CD4-positive, alpha-beta T cell treated with Interleukin-4 for 1 hour (primary cell): ENCODE data around the gene BBOX1.
"Not testable (repeated sequence)": the region's sequence is repeated elsewhere in the genome, so short reads cannot be mapped to it uniquely, and the experiment has no call there.

Experiments used
- DNase-seq, 2 donors: peaks; one replicate each; pipeline ENCODE4 v3.0.0-alpha.2; 2020 to 2022

Gene BBOX1

GRCh38 chr11:27085605-27086004, 45.0 kb downstream of the BBOX1 start:
- no peak for DNase-seq

DNA sequence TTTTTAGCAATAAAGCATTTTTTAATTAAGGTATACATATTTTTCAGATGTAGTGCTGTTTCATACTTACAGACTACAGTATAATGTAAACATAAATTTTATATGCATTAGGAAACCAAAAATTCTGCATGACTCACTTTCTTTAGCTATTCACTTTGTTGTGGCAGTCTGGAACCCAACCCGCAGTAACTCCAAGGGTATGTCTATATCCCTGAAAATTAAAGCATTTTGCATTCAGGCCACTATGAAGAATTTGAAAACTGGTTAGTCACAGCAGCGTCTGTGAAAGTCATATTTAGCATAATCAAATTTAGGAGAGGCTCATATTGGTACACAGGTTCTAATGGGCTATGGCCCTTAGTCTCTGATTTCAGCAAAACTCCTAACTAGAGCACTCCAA, 46.8 kb downstream of the BBOX1 start:
- DNase-seq, result no peak

GRCh38 chr11:27088353-27088752, 47.7 kb downstream of the BBOX1 start:
- DNase-seq, result no peak

GRCh38 chr11:27089746-27090145, 49.1 kb downstream of the BBOX1 start:
- DNase-seq, result no peak

GRCh38 chr11:27090357-27090948, 49.8 kb downstream of the BBOX1 start:
- not testable (repeated sequence) for DNase-seq

GRCh38 chr11:27094120-27094519, 53.5 kb downstream of the BBOX1 start:
- DNase-seq, result no peak

- DNase-seq, result no peak
These were observed 54.4 kb downstream of the BBOX1 start for GRCh38 chr11:27095059-27095458.

DNA sequence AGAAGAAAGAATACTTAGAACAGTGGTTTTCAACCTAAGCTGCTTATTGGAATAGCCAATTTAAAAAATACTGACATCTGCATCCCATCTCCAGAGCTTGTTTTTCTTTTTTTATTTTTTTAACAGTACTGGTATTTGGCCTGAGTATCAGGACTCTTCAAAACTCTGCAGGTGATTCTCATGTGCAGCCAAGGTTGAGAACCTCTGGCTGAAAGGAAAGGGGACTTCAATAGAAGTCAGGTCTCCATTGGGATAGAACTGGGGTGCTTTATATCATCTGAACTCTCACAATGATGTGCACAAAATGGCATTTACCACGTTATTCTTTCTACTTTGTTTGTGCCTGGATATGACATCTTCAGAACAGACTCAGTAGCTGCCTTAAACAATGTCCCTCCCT, 55.3 kb downstream of the BBOX1 start:
- DNase-seq, result no peak

DNA sequence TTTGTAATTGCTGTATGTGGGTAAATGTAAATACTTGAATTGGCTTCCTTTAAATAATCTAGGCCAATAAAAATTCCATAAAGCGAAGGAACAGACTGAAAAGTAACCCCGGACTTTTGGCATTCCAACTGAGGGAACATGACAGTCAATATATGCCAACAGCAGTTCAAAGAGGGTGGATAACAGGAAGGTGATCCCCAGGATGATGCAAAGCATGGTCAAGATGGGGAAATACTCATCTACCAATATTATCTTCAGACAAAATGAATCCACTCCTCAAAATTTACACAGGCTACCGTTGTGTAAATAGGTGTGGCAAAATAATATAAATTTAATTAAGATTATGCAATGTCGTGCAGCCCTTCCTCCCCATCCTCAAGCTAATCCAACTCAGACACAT, 56.9 kb downstream of the BBOX1 start:
- DNase-seq, result no peak

DNA sequence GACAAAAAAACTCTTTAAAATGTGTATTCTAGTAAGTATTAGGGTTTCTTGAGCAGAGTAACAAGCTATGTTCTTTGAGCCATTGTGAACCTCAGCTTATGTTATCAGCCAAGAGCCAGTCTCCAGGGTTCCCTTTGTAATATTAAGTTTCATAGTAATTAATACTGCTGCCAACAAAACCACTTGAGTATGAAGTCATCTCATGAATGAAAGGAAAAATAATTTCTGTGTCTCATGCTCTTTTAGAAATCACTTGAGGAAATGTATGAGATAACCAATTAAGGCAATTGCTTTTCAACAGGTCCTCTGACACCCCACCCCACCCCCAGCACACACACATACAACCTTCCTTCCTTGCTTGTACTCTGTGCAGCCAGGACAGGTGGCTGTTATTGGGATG, 59.9 kb downstream of the BBOX1 start:
- DNase-seq, result no peak

GRCh38 chr11:27107548-27107947, 66.9 kb downstream of the BBOX1 start:
- no peak for DNase-seq

DNA sequence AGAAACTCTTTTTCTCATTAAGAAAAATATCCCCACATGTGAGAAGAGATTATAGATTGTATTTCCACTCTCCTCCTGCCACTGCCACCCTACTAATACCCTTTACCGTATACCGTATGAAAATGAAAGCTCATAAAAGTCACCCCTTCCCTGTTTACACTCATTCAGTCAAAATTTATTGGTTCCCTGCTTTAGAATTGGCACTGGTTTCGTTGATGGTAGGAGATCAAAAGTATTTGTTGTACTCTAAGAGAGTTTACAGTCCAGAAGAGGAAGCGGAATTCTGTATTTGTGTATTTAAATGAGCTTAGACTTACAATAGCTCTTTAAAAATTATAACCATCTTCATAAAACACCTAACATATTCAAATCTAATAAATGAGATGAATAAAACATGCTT, 68.2 kb downstream of the BBOX1 start:
- no peak for DNase-seq

GRCh38 chr11:27111896-27112295, 71.3 kb downstream of the BBOX1 start:
- DNase-seq, result no peak

- no peak for DNase-seq
These were observed 72.3 kb downstream of the BBOX1 start for GRCh38 chr11:27112946-27113345.

DNA sequence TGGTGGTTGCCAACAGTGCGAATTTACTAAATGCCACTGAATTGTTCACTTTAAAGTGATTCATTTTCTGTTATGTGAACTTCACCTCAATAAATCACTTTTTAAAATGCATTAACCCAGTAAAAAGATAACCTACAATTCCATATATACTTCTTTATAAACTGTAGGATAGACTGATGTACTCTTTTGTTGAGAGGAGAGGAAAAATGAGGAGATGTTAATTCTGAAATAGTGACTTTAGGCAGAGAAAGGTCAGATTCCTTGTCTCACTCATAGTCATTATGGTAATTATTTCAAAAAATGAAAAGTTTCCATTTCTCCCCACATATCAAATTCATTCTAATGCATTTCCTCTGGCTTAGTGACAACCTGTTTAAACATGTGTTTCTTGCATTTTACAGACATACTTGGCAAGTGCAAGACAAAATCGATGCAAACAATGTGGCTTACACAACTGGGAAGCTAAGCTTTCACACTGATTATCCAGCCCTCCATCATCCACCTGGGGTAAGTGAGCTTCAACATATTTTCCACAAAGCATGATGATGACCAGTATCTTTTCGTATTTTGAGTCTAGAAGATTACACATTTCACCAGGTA, 74.5 kb downstream of the BBOX1 start:
- DNase-seq, result no peak

DNA sequence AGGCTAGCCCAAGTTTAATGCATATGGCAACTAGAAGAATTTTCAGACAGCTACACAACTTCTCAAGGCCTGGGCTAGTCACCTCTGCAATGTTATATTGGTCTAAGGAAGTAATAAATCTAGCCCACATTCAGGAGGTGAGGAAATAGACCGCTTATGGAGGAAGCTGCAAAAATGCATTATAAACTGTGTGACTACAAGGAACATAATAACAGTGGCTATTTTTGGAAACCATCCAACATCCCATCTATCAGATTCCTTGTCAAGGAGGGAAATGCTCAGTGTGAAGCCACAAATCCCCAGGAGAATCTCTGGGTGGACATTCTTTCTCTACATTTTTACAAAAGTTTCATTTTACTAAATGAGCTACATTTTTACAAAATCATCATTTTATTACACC, 76.1 kb downstream of the BBOX1 start:
- DNase-seq, result no peak

DNA sequence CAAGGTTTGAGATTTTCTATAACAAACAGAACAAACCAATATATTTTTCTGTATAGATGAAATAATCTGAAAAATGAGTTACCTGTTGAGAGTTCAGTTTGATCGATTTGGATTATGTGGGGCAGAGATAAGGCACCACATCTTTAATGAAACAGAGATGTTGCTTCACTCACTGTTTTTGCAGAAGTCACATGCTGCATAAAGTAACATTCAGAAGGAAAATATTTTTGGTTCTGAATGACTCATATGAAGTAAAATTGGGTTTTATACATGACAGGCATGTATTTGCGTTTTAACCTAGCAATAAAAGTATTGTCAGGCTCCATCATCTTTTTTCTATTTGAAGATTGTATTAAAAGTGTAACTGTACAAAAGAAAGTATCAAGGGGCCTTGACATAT, 77.8 kb downstream of the BBOX1 start:
- no peak for DNase-seq

DNA sequence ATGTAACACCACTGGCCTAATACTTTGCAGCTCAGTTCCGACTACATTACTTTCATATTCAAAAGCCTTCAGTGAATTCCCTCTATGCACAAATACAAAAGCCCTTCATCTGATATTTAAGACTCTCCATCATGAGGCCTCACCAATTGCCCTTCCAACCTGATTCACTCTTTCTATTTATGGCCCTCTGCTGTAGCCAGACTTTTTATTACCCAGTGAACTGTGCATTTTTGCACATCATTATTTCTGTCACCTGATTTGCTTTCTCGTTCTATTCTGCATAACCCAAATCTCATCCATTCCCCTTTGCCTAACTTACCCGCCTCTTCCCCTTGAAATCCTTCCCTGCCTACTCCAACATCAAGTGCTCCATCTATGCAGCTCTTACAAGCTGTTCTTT, 78.3 kb downstream of the BBOX1 start:
- DNase-seq, result no peak

- no peak for DNase-seq
These were observed 78.8 kb downstream of the BBOX1 start for GRCh38 chr11:27119396-27119795.

GRCh38 chr11:27120211-27120610, 79.6 kb downstream of the BBOX1 start:
- no peak for DNase-seq

GRCh38 chr11:27122001-27122400, 81.4 kb downstream of the BBOX1 start:
- no peak for DNase-seq

- DNase-seq, result no peak
These were observed 84.1 kb downstream of the BBOX1 start for GRCh38 chr11:27124514-27125264.

DNA sequence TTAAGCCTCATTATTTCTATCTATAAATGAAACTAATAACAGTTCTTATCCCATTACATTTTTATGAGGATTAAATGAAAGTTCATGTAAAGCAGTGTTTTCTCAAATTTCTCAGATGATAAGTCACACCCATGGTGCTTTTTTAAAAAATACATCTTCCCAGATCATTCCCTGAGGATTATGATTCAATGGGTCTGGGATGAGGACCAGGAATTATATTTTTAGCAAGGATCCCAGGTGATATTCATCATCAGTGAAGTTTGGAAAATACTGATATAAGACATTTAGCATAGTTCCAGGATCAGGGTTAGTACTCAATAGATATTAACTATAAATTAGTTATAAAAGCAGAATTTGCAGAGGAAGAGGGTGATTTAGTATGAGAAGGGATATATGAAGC, 89.1 kb downstream of the BBOX1 start:
- DNase-seq, result no peak

DNA sequence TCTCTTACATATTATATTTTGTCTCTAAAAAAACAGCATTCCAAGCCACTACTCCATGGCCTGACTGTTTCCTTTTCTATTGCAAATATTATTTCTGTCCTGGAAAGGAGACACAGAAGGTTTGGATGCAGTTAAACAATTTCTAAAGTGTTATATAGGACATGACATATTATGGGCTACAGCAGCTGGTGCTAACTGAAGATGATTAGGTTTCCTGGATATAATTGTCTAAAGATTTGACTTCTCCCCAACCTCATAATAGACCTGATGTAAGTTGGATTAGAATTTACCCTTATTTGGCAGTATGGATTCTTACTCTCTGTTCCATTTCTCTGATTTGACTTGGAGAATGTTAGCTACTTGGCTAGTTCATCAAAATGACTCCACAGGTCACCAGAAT, 90.2 kb downstream of the BBOX1 start:
- DNase-seq, result no peak

DNA sequence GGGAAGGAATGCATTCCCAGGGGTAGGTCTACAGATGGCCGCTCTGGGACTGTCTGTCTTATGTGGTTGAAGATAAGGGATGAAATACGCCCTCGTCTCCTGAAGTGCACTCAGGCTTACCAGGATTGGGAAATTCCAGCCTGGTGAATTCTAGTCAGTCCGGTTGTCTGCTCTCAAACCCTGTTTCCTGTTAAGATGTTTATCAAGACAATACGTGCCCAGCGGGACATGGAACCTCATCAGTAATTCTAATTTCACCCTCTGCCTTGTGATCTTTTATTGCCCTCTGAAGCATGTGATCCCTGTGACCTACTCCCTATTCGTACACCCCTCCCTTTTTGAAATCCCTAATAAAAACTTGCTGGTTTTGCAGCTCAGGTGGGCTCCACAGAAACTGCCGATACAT, 95.3 kb downstream of the BBOX1 start:
- not testable (repeated sequence) for DNase-seq
